Melanocyte of skin (primary cell): Measurements from ENCODE around the gene YBX1. TPM values are rescaled to one million over a fixed set of nuclear protein-coding genes. Genes with fewer than 3 reads are reported as not detected.

Experiments
- total RNA-seq, 2 donors: library from RNA; depleted of rRNA; stranded (reverse); fragments of >200 nt; gene quantifications; 2 replicates each; pipeline ENCODE4 v1.2.3, GENCODE V29; 2012

YBX1 gene
- total RNA-seq, result 100 to 1,000 TPM; 365 to 602 TPM

DNA sequence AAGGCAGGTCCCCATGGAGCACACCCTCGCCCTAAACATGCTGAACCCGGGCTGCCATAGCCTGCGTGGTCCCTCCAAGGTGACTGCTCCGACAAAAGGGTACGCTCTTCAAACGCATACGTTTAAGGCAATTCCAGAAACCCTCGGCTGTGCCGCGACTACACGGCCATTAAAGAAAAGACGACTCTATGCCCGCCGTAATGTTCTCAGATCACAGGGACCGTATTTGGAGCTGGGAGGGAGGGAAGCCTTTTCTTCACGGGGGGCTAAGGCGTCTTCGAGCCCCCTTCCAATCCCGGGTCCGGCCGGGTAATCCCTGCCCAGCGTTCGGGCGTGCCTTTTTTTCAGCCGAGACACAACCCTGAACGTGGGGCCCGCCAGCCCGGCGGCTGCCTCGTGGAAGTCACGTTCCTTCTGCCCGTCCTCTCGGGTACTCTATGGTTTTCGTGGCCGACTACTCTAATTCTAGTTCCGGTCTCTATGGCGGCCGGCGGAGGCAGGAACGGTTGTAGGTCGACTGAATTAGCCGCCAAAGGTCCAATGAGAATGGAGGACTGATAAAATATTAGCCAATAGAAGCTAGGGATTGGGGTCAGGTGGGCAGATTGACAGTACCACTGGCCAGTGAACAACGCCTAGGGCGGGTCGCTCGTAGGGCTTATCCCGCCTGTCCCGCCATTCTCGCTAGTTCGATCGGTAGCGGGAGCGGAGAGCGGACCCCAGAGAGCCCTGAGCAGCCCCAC is at the start of gene YBX1:
Gene YBX1 (plus strand): TSS at position 678 of the 743 bp plus-strand sequence. CDS start 148 bp downstream, outside the sequence.

DNA sequence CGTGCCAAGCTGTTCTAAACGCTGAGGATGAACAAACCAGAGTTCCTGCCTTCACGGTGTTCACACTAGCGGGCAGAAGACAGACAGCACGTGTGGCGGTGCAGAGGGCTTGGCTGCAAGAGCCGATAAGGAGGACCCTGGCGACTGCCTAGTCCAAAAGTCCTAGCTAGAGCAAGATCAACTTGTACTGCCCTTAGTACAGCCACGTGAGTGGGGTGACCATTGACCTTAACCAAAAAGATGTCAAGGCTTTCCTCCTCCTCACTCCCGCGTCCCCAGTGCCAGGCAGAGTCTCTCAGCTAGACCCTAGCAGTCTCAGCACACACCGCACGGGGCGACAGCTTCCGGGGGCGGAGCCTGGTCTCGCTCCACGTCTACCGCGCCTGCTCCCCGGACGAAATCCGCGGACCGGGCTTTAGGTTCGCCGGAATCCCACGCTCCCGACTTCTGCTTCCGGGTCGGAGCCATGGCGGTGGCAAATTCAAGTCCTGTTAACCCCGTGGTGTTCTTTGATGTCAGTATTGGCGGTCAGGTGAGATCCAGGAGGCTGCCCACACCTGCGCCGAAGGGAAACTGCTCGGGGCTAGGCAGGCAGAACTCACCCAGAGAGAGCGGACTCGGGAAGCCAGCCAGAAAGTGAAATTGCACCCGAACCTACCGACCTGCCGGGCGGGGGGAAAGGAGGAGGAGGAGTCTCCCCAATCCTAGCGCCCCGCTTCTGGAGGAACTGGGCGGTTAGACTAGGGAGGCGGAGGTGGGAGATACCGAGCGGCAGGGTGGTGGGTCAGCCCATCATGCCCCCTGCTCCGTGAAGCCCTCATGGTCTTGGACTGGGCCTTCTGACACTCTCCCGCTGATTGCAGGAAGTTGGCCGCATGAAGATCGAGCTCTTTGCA is 24.0 kb upstream of the YBX1 start, which contains the start of gene PPIH:
Gene PPIH (plus strand): TSS at position 443 of the 896 bp plus-strand sequence. CDS start 24 bp downstream, at position 467.

DNA sequence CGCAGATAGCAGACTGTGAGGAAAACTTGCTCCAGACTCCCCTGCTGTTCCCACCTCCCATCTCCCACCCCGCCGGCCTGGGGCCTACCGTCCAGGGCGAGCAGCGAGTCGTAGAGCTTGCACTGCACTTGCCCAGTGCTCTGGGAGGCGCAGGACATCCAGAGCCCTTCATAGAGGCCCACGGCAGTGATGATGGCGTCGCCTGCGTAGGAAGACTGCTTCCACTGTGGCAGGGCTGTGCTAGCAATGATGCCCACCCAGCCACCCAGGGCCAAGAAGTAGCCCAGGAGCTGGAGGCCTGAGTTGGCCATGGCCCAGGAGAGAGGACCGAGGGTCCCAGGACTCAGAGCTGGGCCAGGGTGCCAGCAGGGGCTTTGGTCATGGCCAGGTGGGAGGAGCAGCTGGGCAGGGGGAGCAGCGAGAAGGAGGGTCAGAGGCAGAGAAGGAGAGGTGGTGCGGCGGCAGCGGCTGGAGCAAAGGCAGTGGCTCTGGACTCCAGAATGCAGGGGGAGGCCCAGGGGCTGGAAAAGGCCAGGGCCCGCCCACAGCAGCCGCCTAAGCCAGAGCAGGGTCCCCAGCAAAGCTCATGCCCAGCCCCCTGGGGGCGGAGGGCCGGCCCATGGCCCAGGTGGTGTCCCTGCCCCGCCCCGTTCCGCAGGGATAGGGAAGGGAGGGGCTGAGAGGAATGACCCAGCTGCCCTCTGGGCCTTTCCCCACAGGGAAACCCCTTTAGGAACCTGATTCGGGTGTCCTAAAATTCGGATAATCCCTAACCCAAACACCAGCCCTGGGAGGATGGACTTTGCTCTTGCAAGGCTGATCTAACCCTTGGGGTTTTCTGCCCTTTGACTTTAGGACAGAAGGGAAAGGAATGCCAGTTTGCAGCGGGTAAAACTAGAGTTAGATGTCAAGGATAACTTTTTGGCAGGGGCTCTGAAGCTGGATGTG is 57.8 kb downstream of the YBX1 start, which contains the start of gene CLDN19:
Gene CLDN19 (minus strand): TSS at position 484 of the 948 bp plus-strand sequence. CDS start 173 bp downstream, at position 311.

Other genes starting within 250 kb of the YBX1 start
- gene ZMYND12, start 226.4 kb upstream of the YBX1 start, total RNA-seq, result 1 to 10 TPM in 1 of 2 donors, under 1 TPM in 1; 0.67 to 1.7 TPM
- 10 to 100 TPM; 79.2 to 83.3 TPM for gene PPCS, start 225.9 kb upstream of the YBX1 start, total RNA-seq
- under 1 TPM; 0.67 to 0.69 TPM for gene CCDC30, start 219.1 kb upstream of the YBX1 start, total RNA-seq
- gene PPIH, start 24.0 kb upstream of the YBX1 start, total RNA-seq, result 10 to 100 TPM; 24.4 to 34.3 TPM
- not detected for gene CLDN19, start 57.8 kb downstream of the YBX1 start, total RNA-seq
- gene P3H1, start 84.6 kb downstream of the YBX1 start, total RNA-seq, result 10 to 100 TPM; 44.0 to 66.3 TPM
- 1 to 10 TPM; 2.1 to 2.3 TPM for gene C1orf50, start 84.8 kb downstream of the YBX1 start, total RNA-seq
- gene TMEM269, start 102.6 kb downstream of the YBX1 start, total RNA-seq, result not detected
- 1 to 10 TPM; 3.3 to 8.6 TPM for gene ERMAP, start 134.7 kb downstream of the YBX1 start, total RNA-seq
- gene SVBP, start 135.0 kb downstream of the YBX1 start, total RNA-seq, result 10 to 100 TPM in 1 of 2 donors, 1 to 10 TPM in 1; 5.2 to 10.3 TPM
- gene ZNF691, start 164.2 kb downstream of the YBX1 start, total RNA-seq, result 1 to 10 TPM; 5.9 to 9.7 TPM